GM10248 (cell line): ENCODE data around the gene RNF121.

Experiments used
- CTCF ChIA-PET: fragments of 300-600 bp; sonication (Branson Sonifier 250); formaldehyde crosslinking; extraction: SDS; loops from one replicate; lab custom pipeline; 2021; ENCODE audit warnings: antibody characterized with exemption; lab: Yijun Ruan, JAX
- POLR2A ChIA-PET: fragments of 350-650 bp; sonication (Branson Sonifier 250); formaldehyde crosslinking; extraction: SDS; loops from one replicate; lab custom pipeline; 2020; ENCODE audit warnings: antibody characterized with exemption; lab: Yijun Ruan, JAX
- DNase-seq: peaks from one replicate; pipeline ENCODE4 v3.0.0; 2012; ENCODE audit errors: extremely low spot score
- TF ChIP-seq, protein P1 (sequence below): IDR thresholded peaks from 2 replicates; pipeline ENCODE4 v1.5.1; 2012; ENCODE audit warnings: mild to moderate bottlenecking, low read depth; ENCODE audit errors: extremely low read depth, missing control alignments, control extremely low read depth

The RNF121 gene

DNA sequence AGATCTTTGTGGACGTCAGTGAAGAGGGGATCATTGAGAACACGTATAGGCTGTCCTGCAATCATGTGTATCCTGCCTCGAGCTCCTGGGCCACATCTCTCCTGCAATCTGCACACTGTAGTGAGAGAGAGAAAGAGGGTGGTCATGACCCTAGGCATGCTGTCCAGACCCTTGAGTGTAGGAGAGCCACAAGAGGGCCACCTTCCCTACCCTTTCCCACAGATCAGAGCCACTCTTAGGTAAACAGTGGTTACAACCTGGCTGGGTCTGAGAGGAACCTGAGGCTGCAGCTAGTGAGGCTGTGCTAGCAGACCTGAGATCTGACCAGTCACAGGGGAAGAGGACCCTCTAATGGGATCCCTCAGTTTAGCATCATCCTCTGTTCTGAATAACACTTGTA, 65.9 kb downstream of the RNF121 start:
- CTCF ChIA-PET = interaction anchor here (3.6 kb wide), 1 partner anchor 12 kb away, joined by 16 read pairs; no protein-coding TSS in a partner anchor
- POLR2A ChIA-PET = interaction anchor here (0.5 kb wide), 1 partner anchor 45 kb away, joined by 4 read pairs; no protein-coding TSS in a partner anchor
- TF ChIP-seq, protein P1, sequence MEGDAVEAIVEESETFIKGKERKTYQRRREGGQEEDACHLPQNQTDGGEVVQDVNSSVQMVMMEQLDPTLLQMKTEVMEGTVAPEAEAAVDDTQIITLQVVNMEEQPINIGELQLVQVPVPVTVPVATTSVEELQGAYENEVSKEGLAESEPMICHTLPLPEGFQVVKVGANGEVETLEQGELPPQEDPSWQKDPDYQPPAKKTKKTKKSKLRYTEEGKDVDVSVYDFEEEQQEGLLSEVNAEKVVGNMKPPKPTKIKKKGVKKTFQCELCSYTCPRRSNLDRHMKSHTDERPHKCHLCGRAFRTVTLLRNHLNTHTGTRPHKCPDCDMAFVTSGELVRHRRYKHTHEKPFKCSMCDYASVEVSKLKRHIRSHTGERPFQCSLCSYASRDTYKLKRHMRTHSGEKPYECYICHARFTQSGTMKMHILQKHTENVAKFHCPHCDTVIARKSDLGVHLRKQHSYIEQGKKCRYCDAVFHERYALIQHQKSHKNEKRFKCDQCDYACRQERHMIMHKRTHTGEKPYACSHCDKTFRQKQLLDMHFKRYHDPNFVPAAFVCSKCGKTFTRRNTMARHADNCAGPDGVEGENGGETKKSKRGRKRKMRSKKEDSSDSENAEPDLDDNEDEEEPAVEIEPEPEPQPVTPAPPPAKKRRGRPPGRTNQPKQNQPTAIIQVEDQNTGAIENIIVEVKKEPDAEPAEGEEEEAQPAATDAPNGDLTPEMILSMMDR = no peak
- DNase-seq = no peak

DNA sequence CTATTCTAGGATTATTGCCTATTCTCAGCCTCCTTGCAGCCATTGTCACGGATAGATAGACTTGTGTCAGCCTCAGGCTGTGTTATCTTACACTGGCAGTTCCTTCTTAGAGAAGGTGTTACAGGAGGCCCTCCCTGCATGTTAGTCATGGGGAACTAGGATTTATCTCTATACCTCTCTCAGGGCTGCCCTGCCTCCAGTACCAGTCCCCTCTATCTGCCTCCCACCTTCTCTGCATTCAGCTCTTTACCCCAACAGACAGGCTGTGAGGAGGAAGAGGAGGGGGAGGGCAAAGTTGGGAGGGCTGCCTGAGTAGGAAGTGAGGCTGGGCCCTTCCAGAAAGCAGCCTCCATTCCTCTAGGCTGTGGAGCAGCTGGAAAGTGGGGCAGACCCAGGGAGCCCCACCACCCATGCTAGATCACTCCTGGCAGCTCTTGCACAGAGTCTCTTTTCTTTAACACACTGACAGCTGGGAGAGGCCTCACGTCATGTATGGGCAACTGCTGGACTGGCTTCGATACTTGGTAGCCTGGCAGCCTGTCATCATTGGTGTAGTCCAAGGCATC, 67.0 kb downstream of the RNF121 start:
- DNase-seq = no peak
- CTCF ChIA-PET = interaction anchor here (1.1 to 6.6 kb wide), 6 partner anchors 8 to 37 kb away, joined by 4 to 50 read pairs (median 11); no protein-coding TSS in a partner anchor
- POLR2A ChIA-PET = interaction anchor here (0.5 kb wide), 1 partner anchor 61 kb away, joined by 4 read pairs; no protein-coding TSS in a partner anchor
- TF ChIP-seq, protein P1 = no peak

DNA sequence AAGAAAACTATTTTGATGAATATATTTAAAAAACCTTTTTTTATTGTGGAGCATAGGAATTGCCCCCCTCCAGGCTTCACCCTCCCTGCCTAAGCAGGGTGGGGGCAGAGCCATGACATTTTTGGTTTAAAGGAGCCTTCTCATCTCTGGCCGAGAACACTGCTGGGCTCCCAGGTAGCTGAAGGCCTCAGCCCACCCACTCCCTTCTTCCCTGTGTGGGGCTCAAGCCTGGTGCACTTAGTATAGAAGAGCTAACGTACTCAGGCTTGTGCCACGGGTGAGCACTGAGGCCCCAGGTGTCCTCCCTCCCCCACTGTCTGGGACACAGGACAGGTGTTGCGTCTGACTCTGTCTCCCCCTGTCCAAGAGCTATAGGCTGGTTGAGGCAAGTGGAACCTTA, 67.7 kb downstream of the RNF121 start:
- ChIA-PET POLR2A (no interaction called here), CTCF (interaction anchor here (1.1 to 6.6 kb wide), 7 partner anchors 9 to 37 kb away, joined by 4 to 50 read pairs (median 7); no protein-coding TSS in a partner anchor)
- no peak for DNase-seq
- TF ChIP-seq, protein P1 = no peak

DNA sequence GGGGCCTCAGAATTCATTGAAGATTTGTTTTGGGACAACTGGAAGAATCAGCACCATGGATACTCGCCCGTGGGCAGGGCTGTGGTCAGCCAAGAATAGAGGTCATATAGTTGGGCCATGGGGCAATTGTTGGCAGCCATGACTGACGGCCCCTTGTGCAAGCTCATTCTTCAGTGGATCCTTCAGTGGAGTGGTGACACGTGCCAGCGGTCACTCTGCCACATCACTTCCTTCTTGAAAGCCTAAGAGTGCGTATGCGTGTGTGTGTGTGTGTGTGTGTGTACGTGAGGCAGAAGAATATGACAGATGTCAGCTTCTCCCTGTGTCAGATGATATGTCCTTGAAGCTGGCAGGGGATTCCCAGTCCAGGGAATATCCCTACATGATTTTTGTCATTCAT, 68.1 kb downstream of the RNF121 start:
- POLR2A ChIA-PET = no interaction called here
- DNase-seq = no peak
- CTCF ChIA-PET = interaction anchor here (1.1 to 6.6 kb wide), 8 partner anchors 9 to 146 kb away, joined by 3 to 50 read pairs (median 6); no protein-coding TSS in a partner anchor
- TF ChIP-seq, protein P1 = no peak

DNA sequence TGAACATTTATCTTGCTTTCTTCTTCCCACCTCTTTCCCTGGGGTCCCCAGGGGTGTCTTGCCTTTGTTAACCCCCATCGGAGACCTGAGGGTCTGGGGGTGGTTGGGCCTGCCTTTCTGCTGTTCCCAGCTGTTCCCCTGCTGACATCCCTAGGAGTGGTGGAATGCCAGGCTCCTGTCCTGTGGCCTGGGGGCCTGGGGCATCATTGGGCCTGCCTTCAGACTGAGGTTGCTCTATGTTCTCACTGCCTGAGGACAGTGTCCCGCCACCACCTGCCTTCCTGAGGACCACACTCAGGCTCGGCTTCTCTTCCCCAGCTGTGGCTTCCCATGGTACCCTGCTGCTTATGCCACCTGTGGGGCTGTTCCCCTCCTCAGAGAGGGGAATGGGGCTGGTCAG, 68.7 kb downstream of the RNF121 start:
- POLR2A ChIA-PET = no interaction called here
- TF ChIP-seq, protein P1 = no peak
- CTCF ChIA-PET = interaction anchor here (1.1 to 6.6 kb wide), 8 partner anchors 10 to 146 kb away, joined by 3 to 50 read pairs (median 6); no protein-coding TSS in a partner anchor
- no peak for DNase-seq

DNA sequence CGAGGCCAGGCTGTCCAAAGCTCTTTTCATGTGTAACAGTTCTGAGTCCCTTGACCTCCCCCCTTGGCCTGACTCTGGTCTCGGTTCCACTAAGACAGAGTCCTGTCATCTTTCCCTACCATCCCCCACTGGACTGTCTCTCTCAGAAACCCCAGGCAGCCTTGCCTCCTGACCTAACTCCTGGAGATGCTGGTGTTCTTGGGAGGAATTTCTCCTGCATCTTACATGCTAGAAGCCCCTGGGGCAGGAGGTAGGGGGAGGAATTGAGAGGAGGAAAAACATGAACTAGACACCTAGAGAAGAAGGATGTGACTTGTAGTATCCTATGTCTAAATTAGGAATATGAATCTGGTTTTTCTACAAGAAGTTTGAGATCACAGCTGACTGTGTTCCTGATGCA, 69.2 kb downstream of the RNF121 start:
- no peak for DNase-seq
- ChIA-PET POLR2A (no interaction called here), CTCF (interaction anchor here (1.1 to 6.6 kb wide), 6 partner anchors 10 to 145 kb away, joined by 3 to 50 read pairs (median 6); no protein-coding TSS in a partner anchor)
- TF ChIP-seq, protein P1 = no peak
